HepG2 (cell line): ENCODE results near the gene SFRP4. TPM values are rescaled to one million over a fixed set of nuclear protein-coding genes. Genes with fewer than 3 reads are reported as not detected.

Experiments
- AKAP8 ChIP-seq: sonication (generic); formaldehyde crosslinking; IDR thresholded peaks from 2 replicates; pipeline ENCODE4 v1.5.1; 2020; ENCODE audit warnings: mild to moderate bottlenecking, missing genetic modification reagents
- HDAC6 ChIP-seq: fragments of 200-600 bp; sonication (generic); IDR thresholded peaks from 2 replicates; pipeline ENCODE4 v1.7.0; 2017; ENCODE audit warnings: mild to moderate bottlenecking, antibody characterized with exemption, low read length, low read depth
- ISX ChIP-seq: sonication (generic); formaldehyde crosslinking; conservative IDR thresholded peaks from 2 replicates; pipeline ENCODE4 v1.5.0; 2020; ENCODE audit warnings: missing genetic modification reagents
- KAT7 ChIP-seq: IDR thresholded peaks from 2 replicates; pipeline ENCODE4 v1.6.1; 2018; ENCODE audit warnings: borderline replicate concordance, missing compliant biosample characterization
- KDM5B ChIP-seq: sonication (generic); formaldehyde crosslinking; IDR thresholded peaks from 2 replicates; pipeline ENCODE4 v1.4.0; 2020; ENCODE audit warnings: missing genetic modification reagents, mild to moderate bottlenecking, borderline replicate concordance
- MIXL1 ChIP-seq: IDR thresholded peaks from 2 replicates; pipeline ENCODE4 v1.6.1; 2016
- MTA1 ChIP-seq: sonication (generic); formaldehyde crosslinking; IDR thresholded peaks from 2 replicates; pipeline ENCODE4 v1.4.0; 2020; ENCODE audit warnings: missing genetic modification reagents, mild to moderate bottlenecking, borderline replicate concordance
- RBM22 ChIP-seq: fragments of 200-400 bp; formaldehyde crosslinking; optimal IDR thresholded peaks from 2 replicates; pipeline ENCODE3; 2017; ENCODE audit warnings: mild to moderate bottlenecking, low read length, moderate library complexity
- RXRA ChIP-seq: sonication (generic); formaldehyde crosslinking; IDR thresholded peaks from 2 replicates; pipeline ENCODE4 v1.5.1; 2020; ENCODE audit warnings: missing genetic modification reagents
- SRY ChIP-seq: sonication (generic); formaldehyde crosslinking; IDR thresholded peaks from 2 replicates; pipeline ENCODE4 v1.8.0; 2022; ENCODE audit warnings: mild to moderate bottlenecking, missing genetic modification reagents
- TAF1 ChIP-seq: sonication (generic); formaldehyde crosslinking; IDR thresholded peaks from 2 replicates; pipeline ENCODE4 v1.4.0; 2020; ENCODE audit warnings: missing genetic modification reagents
- ZBTB8A ChIP-seq: sonication (generic); formaldehyde crosslinking; IDR thresholded peaks from 2 replicates; pipeline ENCODE4 v1.4.0; 2020; ENCODE audit warnings: mild to moderate bottlenecking, low read depth, missing genetic modification reagents, borderline replicate concordance
- ZNF598 ChIP-seq: sonication (generic); formaldehyde crosslinking; IDR thresholded peaks from 2 replicates; pipeline ENCODE4 v1.5.1; 2020; ENCODE audit warnings: mild to moderate bottlenecking, missing genetic modification reagents, borderline replicate concordance
- ZNF670 ChIP-seq: sonication (generic); formaldehyde crosslinking; IDR thresholded peaks from 2 replicates; pipeline ENCODE4 v1.8.0; 2022; ENCODE audit warnings: mild to moderate bottlenecking, missing genetic modification reagents, borderline replicate concordance
- ZNF724P ChIP-seq: sonication (generic); formaldehyde crosslinking; IDR thresholded peaks from 2 replicates; pipeline ENCODE4 v1.8.0; 2022; ENCODE audit warnings: missing genetic modification reagents, borderline replicate concordance
- polyA plus RNA-seq, 8 experiments: library from polyadenylated mRNA; depleted of rRNA in 3 of 8; stranded (reverse) in 7 of 8; unstranded in 1 of 8; fragments of >200 nt; fragmentation: Illumina TruSeq in 4 of 8; extraction: Trizol in 4 of 8; gene quantifications; 2 replicates each; pipeline versions ENCODE4 v1.2.1 to v1.2.3, GENCODE V29; 2011 to 2016; ENCODE audit warnings: low read depth in 4 of 8, missing spikeins in 1 of 8, mixed read lengths in 1 of 8; ENCODE audit not compliant: insufficient read depth in 1 of 8
- total RNA-seq, 5 experiments: library from RNA; depleted of rRNA; stranded (reverse); fragments of >200 nt; fragmentation: Illumina TruSeq; extraction: Trizol; gene quantifications; 2 replicates each; pipeline ENCODE4 v1.2.3, GENCODE V29; 2016; ENCODE audit warnings: low read depth in 1 of 5
- TF ChIP-seq, protein P1 (sequence below): sonication (generic); formaldehyde crosslinking; IDR thresholded peaks from 2 replicates; pipeline ENCODE4 v1.9.0; 2022; ENCODE audit warnings: low read depth, missing genetic modification reagents
- TF ChIP-seq, protein P2 (sequence below): sonication (generic); formaldehyde crosslinking; IDR thresholded peaks from 2 replicates; pipeline ENCODE4 v1.4.0; 2020; ENCODE audit warnings: missing genetic modification reagents
- TF ChIP-seq, protein P3 (sequence below): sonication (generic); formaldehyde crosslinking; IDR thresholded peaks from 2 replicates; pipeline ENCODE4 v1.8.0; 2022; ENCODE audit warnings: missing genetic modification reagents, mild to moderate bottlenecking, borderline replicate concordance
- TF ChIP-seq, protein P4 (sequence below): sonication (generic); formaldehyde crosslinking; IDR thresholded peaks from 2 replicates; pipeline ENCODE4 v1.5.0; 2020; ENCODE audit warnings: mild to moderate bottlenecking, missing genetic modification reagents
- TF ChIP-seq, protein P5 (sequence below): sonication (generic); formaldehyde crosslinking; IDR thresholded peaks from 2 replicates; pipeline ENCODE4 v1.5.0; 2020; ENCODE audit warnings: missing genetic modification reagents, mild to moderate bottlenecking, borderline replicate concordance
- TF ChIP-seq, protein P6 (sequence below): sonication (generic); formaldehyde crosslinking; IDR thresholded peaks from 2 replicates; pipeline ENCODE4 v1.5.0; 2020; ENCODE audit warnings: mild to moderate bottlenecking, missing genetic modification reagents, moderate library complexity

SFRP4 gene
- total and polyA plus RNA-seq, 2 of the 13 experiments (the other 11 are each of a cell fraction or from before 2014, with no cell fraction given), result 0.96 to 1.8 TPM

DNA sequence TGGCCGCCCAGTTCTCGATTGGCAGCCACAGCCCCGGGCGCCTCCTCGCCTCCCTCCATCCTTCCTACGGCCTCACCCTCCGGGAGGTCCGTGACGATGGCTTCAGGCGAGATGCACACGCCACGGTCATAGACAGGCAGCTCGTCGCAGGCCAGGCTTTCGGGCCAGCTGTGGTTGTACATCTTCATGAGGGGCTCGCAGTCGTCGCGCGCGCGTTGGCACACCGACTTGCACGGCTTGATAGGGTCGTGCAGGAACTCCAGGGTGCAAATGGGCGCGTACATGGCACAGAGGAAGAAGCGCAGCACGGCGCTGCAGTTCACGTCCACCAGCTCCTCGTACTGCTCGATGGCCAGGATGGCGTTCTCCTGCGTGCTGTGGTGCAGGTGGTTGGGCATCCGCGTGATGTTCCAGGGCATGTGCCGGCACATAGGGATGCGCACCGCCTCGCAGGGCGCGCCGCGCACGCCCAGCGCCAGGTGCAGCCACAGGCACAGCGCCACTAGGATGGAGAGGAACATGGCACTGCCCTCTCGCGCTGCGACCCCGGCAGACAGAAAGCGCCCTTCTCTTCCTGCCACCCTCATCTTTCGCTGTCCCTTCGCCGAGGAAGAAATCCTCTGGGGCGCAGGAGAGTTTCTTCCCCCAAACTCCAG lies 472 bp downstream of the SFRP4 start (continued):
- TF ChIP-seq ZNF598 (CRISPR knock-in tag) (peak; percentile 69; the same call in 1 of the 2 replicates), KDM5B (peak; percentile 72; the same call in 1 of the 2 replicates), KAT7 (CRISPR knock-in tag) (no peak), ZNF670 (CRISPR knock-in tag) (no peak), ISX (CRISPR knock-in tag) (no peak), RBM22 (no peak), MIXL1 (CRISPR knock-in tag) (no peak), HDAC6 (no peak), AKAP8 (CRISPR knock-in tag) (no peak), TAF1 (peak; percentile 37), RXRA (CRISPR knock-in tag) (peak; percentile 42; the same call in 1 of the 2 replicates), MTA1 (CRISPR knock-in tag) (0 out of 2 replicates have a peak, but pooled peaks have one; percentile 29), SRY (CRISPR knock-in tag) (peak; percentile 70; the same call in 1 of the 2 replicates), ZNF724P (CRISPR knock-in tag) (no peak), ZBTB8A (CRISPR knock-in tag) (no peak)
- TF ChIP-seq, protein P1, sequence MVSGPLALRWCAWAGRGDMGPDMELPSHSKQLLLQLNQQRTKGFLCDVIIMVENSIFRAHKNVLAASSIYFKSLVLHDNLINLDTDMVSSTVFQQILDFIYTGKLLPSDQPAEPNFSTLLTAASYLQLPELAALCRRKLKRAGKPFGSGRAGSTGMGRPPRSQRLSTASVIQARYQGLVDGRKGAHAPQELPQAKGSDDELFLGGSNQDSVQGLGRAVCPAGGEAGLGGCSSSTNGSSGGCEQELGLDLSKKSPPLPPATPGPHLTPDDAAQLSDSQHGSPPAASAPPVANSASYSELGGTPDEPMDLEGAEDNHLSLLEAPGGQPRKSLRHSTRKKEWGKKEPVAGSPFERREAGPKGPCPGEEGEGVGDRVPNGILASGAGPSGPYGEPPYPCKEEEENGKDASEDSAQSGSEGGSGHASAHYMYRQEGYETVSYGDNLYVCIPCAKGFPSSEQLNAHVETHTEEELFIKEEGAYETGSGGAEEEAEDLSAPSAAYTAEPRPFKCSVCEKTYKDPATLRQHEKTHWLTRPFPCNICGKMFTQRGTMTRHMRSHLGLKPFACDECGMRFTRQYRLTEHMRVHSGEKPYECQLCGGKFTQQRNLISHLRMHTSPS, result peak; percentile 80
- TF ChIP-seq, protein P2, sequence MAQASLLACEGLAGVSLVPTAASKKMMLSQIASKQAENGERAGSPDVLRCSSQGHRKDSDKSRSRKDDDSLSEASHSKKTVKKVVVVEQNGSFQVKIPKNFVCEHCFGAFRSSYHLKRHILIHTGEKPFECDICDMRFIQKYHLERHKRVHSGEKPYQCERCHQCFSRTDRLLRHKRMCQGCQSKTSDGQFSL (CRISPR knock-in tag), result no peak
- TF ChIP-seq, protein P3, sequence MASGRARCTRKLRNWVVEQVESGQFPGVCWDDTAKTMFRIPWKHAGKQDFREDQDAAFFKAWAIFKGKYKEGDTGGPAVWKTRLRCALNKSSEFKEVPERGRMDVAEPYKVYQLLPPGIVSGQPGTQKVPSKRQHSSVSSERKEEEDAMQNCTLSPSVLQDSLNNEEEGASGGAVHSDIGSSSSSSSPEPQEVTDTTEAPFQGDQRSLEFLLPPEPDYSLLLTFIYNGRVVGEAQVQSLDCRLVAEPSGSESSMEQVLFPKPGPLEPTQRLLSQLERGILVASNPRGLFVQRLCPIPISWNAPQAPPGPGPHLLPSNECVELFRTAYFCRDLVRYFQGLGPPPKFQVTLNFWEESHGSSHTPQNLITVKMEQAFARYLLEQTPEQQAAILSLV (CRISPR knock-in tag), result no peak; the same call in 1 of the 2 replicates
- TF ChIP-seq, protein P4, sequence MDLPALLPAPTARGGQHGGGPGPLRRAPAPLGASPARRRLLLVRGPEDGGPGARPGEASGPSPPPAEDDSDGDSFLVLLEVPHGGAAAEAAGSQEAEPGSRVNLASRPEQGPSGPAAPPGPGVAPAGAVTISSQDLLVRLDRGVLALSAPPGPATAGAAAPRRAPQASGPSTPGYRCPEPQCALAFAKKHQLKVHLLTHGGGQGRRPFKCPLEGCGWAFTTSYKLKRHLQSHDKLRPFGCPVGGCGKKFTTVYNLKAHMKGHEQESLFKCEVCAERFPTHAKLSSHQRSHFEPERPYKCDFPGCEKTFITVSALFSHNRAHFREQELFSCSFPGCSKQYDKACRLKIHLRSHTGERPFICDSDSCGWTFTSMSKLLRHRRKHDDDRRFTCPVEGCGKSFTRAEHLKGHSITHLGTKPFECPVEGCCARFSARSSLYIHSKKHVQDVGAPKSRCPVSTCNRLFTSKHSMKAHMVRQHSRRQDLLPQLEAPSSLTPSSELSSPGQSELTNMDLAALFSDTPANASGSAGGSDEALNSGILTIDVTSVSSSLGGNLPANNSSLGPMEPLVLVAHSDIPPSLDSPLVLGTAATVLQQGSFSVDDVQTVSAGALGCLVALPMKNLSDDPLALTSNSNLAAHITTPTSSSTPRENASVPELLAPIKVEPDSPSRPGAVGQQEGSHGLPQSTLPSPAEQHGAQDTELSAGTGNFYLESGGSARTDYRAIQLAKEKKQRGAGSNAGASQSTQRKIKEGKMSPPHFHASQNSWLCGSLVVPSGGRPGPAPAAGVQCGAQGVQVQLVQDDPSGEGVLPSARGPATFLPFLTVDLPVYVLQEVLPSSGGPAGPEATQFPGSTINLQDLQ (CRISPR knock-in tag), result peak; percentile 58; the same call in 1 of the 2 replicates
- TF ChIP-seq, protein P5, sequence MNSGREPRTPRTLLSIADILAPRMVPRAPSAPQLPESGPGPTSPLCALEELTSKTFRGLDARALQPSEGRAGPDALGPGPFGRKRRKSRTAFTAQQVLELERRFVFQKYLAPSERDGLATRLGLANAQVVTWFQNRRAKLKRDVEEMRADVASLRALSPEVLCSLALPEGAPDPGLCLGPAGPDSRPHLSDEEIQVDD (CRISPR knock-in tag), result 0 out of 2 replicates have a peak, but pooled peaks have one; percentile 59
- TF ChIP-seq, protein P6, sequence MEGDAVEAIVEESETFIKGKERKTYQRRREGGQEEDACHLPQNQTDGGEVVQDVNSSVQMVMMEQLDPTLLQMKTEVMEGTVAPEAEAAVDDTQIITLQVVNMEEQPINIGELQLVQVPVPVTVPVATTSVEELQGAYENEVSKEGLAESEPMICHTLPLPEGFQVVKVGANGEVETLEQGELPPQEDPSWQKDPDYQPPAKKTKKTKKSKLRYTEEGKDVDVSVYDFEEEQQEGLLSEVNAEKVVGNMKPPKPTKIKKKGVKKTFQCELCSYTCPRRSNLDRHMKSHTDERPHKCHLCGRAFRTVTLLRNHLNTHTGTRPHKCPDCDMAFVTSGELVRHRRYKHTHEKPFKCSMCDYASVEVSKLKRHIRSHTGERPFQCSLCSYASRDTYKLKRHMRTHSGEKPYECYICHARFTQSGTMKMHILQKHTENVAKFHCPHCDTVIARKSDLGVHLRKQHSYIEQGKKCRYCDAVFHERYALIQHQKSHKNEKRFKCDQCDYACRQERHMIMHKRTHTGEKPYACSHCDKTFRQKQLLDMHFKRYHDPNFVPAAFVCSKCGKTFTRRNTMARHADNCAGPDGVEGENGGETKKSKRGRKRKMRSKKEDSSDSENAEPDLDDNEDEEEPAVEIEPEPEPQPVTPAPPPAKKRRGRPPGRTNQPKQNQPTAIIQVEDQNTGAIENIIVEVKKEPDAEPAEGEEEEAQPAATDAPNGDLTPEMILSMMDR (CRISPR knock-in tag), result peak; percentile 26; the same call in 1 of the 2 replicates
